AG04449 (cell line): ENCODE measurements around the gene LZTS3.

Experiments
- CTCF ChIA-PET: fragments of 350-600 bp; formaldehyde crosslinking; extraction: SDS; loops from one replicate; lab custom pipeline; 2021; ENCODE audit warnings: antibody characterized with exemption; lab: Yijun Ruan, JAX
- POLR2A ChIA-PET: fragments of 400-600, 350-600 bp; formaldehyde crosslinking; extraction: SDS; loops from one replicate; lab custom pipeline; 2020; ENCODE audit warnings: antibody characterized with exemption, inconsistent platforms; lab: Yijun Ruan, JAX
- DNase-seq: peaks from one replicate; pipeline ENCODE4 v3.0.0-alpha.2; 2010; ENCODE audit warnings: low read depth, low spot score
- H3K4me3 ChIP-seq: 2 replicates; pipeline ENCODE4 v1.5.1; 2011; ENCODE audit warnings: low read depth, mild to moderate bottlenecking, control low read depth, low read length
- TF ChIP-seq, protein P1 (sequence below): IDR thresholded peaks from one replicate; pipeline ENCODE4 v1.5.1; 2011; ENCODE audit warnings: mild to moderate bottlenecking, moderate library complexity, low read length, control low read depth, inconsistent platforms; ENCODE audit not compliant: insufficient read depth; ENCODE audit errors: missing control alignments

The LZTS3 gene

GRCh38 chr20:3146732-3147341, 26.5 kb downstream of the LZTS3 start:
- POLR2A ChIA-PET = no interaction called here
- CTCF ChIA-PET = no interaction called here
- no peak for DNase-seq

DNA sequence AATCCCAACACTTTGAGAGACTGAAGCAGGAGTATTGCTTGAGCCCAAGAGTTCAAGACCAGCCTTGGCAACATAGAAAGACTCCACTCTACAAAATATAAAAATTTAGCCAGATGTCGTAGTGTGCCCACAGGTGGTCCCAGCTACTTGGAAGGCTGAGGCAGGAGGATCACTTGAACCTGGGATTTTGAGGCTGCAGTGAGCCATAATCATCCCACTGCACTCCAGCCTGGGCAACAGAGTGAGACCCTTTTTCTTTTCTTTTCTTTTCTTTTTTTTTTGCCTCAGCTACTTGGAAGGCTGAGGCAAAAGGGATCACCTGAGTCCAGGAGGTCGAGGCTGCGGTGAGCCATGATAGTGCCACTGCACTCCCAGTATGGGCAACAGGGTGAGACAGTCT, 31.6 kb downstream of the LZTS3 start:
- ChIA-PET POLR2A (no interaction called here), CTCF (no interaction called here)
- TF ChIP-seq, protein P1, sequence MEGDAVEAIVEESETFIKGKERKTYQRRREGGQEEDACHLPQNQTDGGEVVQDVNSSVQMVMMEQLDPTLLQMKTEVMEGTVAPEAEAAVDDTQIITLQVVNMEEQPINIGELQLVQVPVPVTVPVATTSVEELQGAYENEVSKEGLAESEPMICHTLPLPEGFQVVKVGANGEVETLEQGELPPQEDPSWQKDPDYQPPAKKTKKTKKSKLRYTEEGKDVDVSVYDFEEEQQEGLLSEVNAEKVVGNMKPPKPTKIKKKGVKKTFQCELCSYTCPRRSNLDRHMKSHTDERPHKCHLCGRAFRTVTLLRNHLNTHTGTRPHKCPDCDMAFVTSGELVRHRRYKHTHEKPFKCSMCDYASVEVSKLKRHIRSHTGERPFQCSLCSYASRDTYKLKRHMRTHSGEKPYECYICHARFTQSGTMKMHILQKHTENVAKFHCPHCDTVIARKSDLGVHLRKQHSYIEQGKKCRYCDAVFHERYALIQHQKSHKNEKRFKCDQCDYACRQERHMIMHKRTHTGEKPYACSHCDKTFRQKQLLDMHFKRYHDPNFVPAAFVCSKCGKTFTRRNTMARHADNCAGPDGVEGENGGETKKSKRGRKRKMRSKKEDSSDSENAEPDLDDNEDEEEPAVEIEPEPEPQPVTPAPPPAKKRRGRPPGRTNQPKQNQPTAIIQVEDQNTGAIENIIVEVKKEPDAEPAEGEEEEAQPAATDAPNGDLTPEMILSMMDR = no peak
- H3K4me3 ChIP-seq = no peak overlapping the region
- DNase-seq = no peak

More at GRCh38 chr20:3146732-3147341, 26.5 kb downstream of the LZTS3 start:
- TF ChIP-seq, protein P1 = no peak
- no peak overlapping the region for H3K4me3 ChIP-seq

- no peak overlapping the region for H3K4me3 ChIP-seq
- DNase-seq = no peak
- TF ChIP-seq, protein P1 = no peak
- ChIA-PET POLR2A (no interaction called here), CTCF (no interaction called here)
These were observed 35.9 kb downstream of the LZTS3 start for GRCh38 chr20:3137492-3137891.

GRCh38 chr20:3135507-3136070, 37.8 kb downstream of the LZTS3 start:
- ChIA-PET CTCF (interaction anchor here (1.1 kb wide), 1 partner anchor 18 kb away, joined by 3 read pairs; no protein-coding TSS in a partner anchor), POLR2A (no interaction called here)
- TF ChIP-seq, protein P1 = no peak
- DNase-seq = no peak
- H3K4me3 ChIP-seq = no peak overlapping the region

- POLR2A ChIA-PET = no interaction called here
- CTCF ChIA-PET = no interaction called here
- DNase-seq = no peak
- no peak overlapping the region for H3K4me3 ChIP-seq
- TF ChIP-seq, protein P1 = no peak
These were observed 39.2 kb downstream of the LZTS3 start for GRCh38 chr20:3134151-3134550.

- TF ChIP-seq, protein P1 = no peak
- no peak for DNase-seq
- POLR2A ChIA-PET = no interaction called here
- H3K4me3 ChIP-seq = no peak overlapping the region
- CTCF ChIA-PET = interaction anchor here (0.7 kb wide), 1 partner anchor 17 kb away, joined by 3 read pairs; no protein-coding TSS in a partner anchor
These were observed 40.2 kb downstream of the LZTS3 start for GRCh38 chr20:3133155-3133554.
